H1 (cell line): Measurements from ENCODE around the gene RBM19. TPM values are rescaled to one million over a fixed set of nuclear protein-coding genes. Genes with fewer than 3 reads are reported as not detected.
A peak's percentile ranks its signal among the peaks of the same experiment; 100 is the strongest.

Source experiments
- CTCF ChIA-PET: fragments of 300-600 bp; sonication (Branson Sonifier 250); formaldehyde crosslinking; loops from one replicate; lab custom pipeline; 2021; ENCODE audit not compliant: partially characterized antibody; lab: Charles Lee
- POLR2A ChIA-PET: fragments of 300-600 bp; sonication (Branson Sonifier 250); formaldehyde crosslinking; loops from one replicate; lab custom pipeline; 2021; ENCODE audit warnings: inconsistent platforms; ENCODE audit not compliant: partially characterized antibody; lab: Charles Lee
- DNase-seq, 2 experiments: peaks; one replicate each; pipeline versions ENCODE4 v3.0.0 to v3.0.0-alpha.2; 2010 to 2022; ENCODE audit warnings: low spot score in 2 of 2, low read depth in 1 of 2, mixed read lengths in 1 of 2
- FAIRE-seq: peaks from 2 replicates; lab custom pipeline; 2011; peaks lifted over from hg19 to GRCh38; lab: Jason Lieb, UNC
- H2AFZ ChIP-seq: 2 replicates; pipeline ENCODE4 v1.8.1; 2012; ENCODE audit warnings: low read length, inconsistent platforms
- H2AK5ac ChIP-seq: 2 replicates; pipeline ENCODE4 v1.6.1; 2013; ENCODE audit warnings: low read depth, low read length
- H2BK120ac ChIP-seq: replicated peaks from 2 replicates; pipeline ENCODE3; 2013; ENCODE audit warnings: low read depth, low read length, inconsistent platforms
- H2BK12ac ChIP-seq: 2 replicates; pipeline ENCODE4 v1.6.1; 2013; ENCODE audit warnings: low read depth, low read length
- H2BK15ac ChIP-seq: 2 replicates; pipeline ENCODE4 v1.6.1; 2013; ENCODE audit warnings: low read length
- H2BK20ac ChIP-seq: 2 replicates; pipeline ENCODE4 v1.6.1; 2013; ENCODE audit warnings: low read length
- H2BK5ac ChIP-seq: 2 replicates; pipeline ENCODE4 v1.6.1; 2013; ENCODE audit warnings: low read depth, low read length
- H3K14ac ChIP-seq: 2 replicates; pipeline ENCODE4 v1.6.1; 2013; ENCODE audit warnings: inconsistent platforms; ENCODE audit not compliant: insufficient read length
- H3K18ac ChIP-seq: 2 replicates; pipeline ENCODE4 v1.6.1; 2013; ENCODE audit warnings: low read length; ENCODE audit errors: extremely low read depth
- H3K23ac ChIP-seq: 2 replicates; pipeline ENCODE4 v1.6.1; 2013; ENCODE audit warnings: inconsistent platforms; ENCODE audit not compliant: insufficient read length
- H3K23me2 ChIP-seq: 2 replicates; pipeline ENCODE4 v1.6.1; 2013; ENCODE audit warnings: low read depth, low read length
- H3K27ac ChIP-seq: 2 replicates; pipeline ENCODE4 v1.6.1; 2011; ENCODE audit warnings: low read depth, low read length, inconsistent platforms
- H3K27me3 ChIP-seq, 4 experiments: replicated peaks in 1 of 4; 1 replicate in 1 of 4; 2 replicates in 3 of 4; pipeline versions ENCODE4 v1.6.1 to v1.8.1; 2011 to 2013; ENCODE audit warnings: low read length in 3 of 4, mild to moderate bottlenecking in 3 of 4, inconsistent platforms in 2 of 4, mixed read lengths in 2 of 4, moderate library complexity in 1 of 4; ENCODE audit not compliant: control insufficient read depth in 3 of 4, insufficient read depth in 3 of 4; ENCODE audit errors: extremely low read depth in 1 of 4
- H3K36me3 ChIP-seq, 4 experiments: 2 replicates each; pipeline versions ENCODE4 v1.6.1 to v1.8.1; 2011 to 2013; ENCODE audit warnings: mild to moderate bottlenecking in 4 of 4, low read length in 3 of 4, moderate library complexity in 2 of 4, control low read depth in 1 of 4, inconsistent platforms in 1 of 4; ENCODE audit not compliant: insufficient read depth in 4 of 4, control insufficient read depth in 2 of 4
- H3K4ac ChIP-seq: replicated peaks from 2 replicates; pipeline ENCODE3; 2013; ENCODE audit warnings: low read length, low read depth, mixed read lengths, inconsistent platforms; ENCODE audit not compliant: insufficient read length
- H3K4me1 ChIP-seq, 4 experiments: replicated peaks in 1 of 4; 1 replicate in 1 of 4; 2 replicates in 3 of 4; pipeline versions ENCODE4 v1.6.1 to v1.8.1; 2011 to 2013; ENCODE audit warnings: low read length in 3 of 4, inconsistent platforms in 2 of 4, mixed read lengths in 1 of 4; ENCODE audit not compliant: insufficient read depth in 4 of 4, control insufficient read depth in 3 of 4
- H3K4me2 ChIP-seq, 2 experiments: 2 replicates each; pipeline versions ENCODE4 v1.6.1 to v1.8.1; 2011 to 2013; ENCODE audit warnings: low read depth in 2 of 2, low read length in 2 of 2, control low read depth in 1 of 2, inconsistent platforms in 1 of 2, mild to moderate bottlenecking in 1 of 2; ENCODE audit not compliant: insufficient read depth in 1 of 2
- H3K4me3 ChIP-seq, 4 experiments: fragments of 200-600, 300-600 bp in 1 of 4; sonication (generic), shearing (Covaris generic), sonication (Bioruptor Twin) in 1 of 4; 2 replicates each; pipeline versions ENCODE4 v1.5.1 to v1.8.1; 2011 to 2016; ENCODE audit warnings: low read length in 4 of 4, low read depth in 3 of 4, control low read depth in 2 of 4, inconsistent platforms in 2 of 4, mild to moderate bottlenecking in 2 of 4, mixed read lengths in 1 of 4, moderate library complexity in 1 of 4; ENCODE audit not compliant: insufficient read depth in 2 of 4; ENCODE audit errors: extremely low read depth in 1 of 4
- H3K56ac ChIP-seq: replicated peaks from 2 replicates; pipeline ENCODE3; 2013; ENCODE audit warnings: low read depth, mild to moderate bottlenecking, mixed read lengths, low read length, inconsistent platforms; ENCODE audit not compliant: insufficient read length
- H3K79me1 ChIP-seq: 2 replicates; pipeline ENCODE4 v1.6.1; 2013; ENCODE audit warnings: low read depth, low read length, control low read depth
- H3K79me2 ChIP-seq, 2 experiments: 2 replicates each; pipeline versions ENCODE4 v1.6.1 to v1.8.1; 2012 to 2013; ENCODE audit warnings: low read length in 2 of 2, mild to moderate bottlenecking in 2 of 2, inconsistent platforms in 1 of 2; ENCODE audit not compliant: insufficient read depth in 2 of 2, control insufficient read depth in 1 of 2
- H3K9ac ChIP-seq, 4 experiments: replicated peaks in 1 of 4; 1 replicate in 1 of 4; 2 replicates in 3 of 4; pipeline versions ENCODE4 v1.6.1 to v1.8.1; 2011 to 2013; ENCODE audit warnings: low read depth in 3 of 4, low read length in 3 of 4, control low read depth in 2 of 4, mild to moderate bottlenecking in 2 of 4, moderate library complexity in 2 of 4, inconsistent platforms in 1 of 4; ENCODE audit errors: extremely low read depth in 1 of 4
- H3K9me3 ChIP-seq, 2 experiments: 2 replicates each; pipeline versions ENCODE4 v1.6.1 to v1.8.1; 2012 to 2013; ENCODE audit warnings: mild to moderate bottlenecking in 2 of 2, moderate library complexity in 2 of 2, control low read depth in 1 of 2, inconsistent platforms in 1 of 2, low read depth in 1 of 2, low read length in 1 of 2, mixed read lengths in 1 of 2; ENCODE audit not compliant: insufficient read depth in 2 of 2
- H4K20me1 ChIP-seq, 2 experiments: replicated peaks in 1 of 2; 2 replicates each; pipeline versions ENCODE3 to v1.8.1; 2011 to 2013; ENCODE audit warnings: inconsistent platforms in 2 of 2, low read length in 2 of 2, mild to moderate bottlenecking in 1 of 2; ENCODE audit not compliant: insufficient read depth in 2 of 2, control insufficient read depth in 1 of 2
- H4K5ac ChIP-seq: 2 replicates; pipeline ENCODE4 v1.6.1; 2013; ENCODE audit warnings: low read length, low read depth, mixed read lengths, inconsistent platforms; ENCODE audit not compliant: insufficient read length
- H4K8ac ChIP-seq: 2 replicates; pipeline ENCODE4 v1.8.0; 2013; ENCODE audit warnings: mild to moderate bottlenecking, moderate library complexity, low read length, inconsistent platforms; ENCODE audit not compliant: insufficient read depth; ENCODE audit errors: extremely low read depth
- H4K91ac ChIP-seq: replicated peaks from 2 replicates; pipeline ENCODE3; 2013; ENCODE audit warnings: low read length, mixed read lengths, inconsistent platforms; ENCODE audit not compliant: insufficient read length
- MAFK ChIP-seq: IDR thresholded peaks from 2 replicates; pipeline ENCODE4 v1.6.1; 2012; ENCODE audit warnings: low read depth, mild to moderate bottlenecking, improper control_type of control experiment, low read length
- RNF2 ChIP-seq: fragments of 200-900, 300-1000 bp; sonication (generic); IDR thresholded peaks from 2 replicates; pipeline ENCODE4 v1.7.1; 2016; ENCODE audit warnings: borderline replicate concordance, low read depth, mild to moderate bottlenecking, antibody characterized with exemption, low read length; ENCODE audit not compliant: poor library complexity, severe bottlenecking; ENCODE audit errors: missing control alignments
- WGBS, 2 experiments: shearing (Covaris generic) in 1 of 2; methylation state at CpG; one replicate each; pipeline versions ENCODE4 v1.1.6 to v1.1.7; 2013 to 2015; ENCODE audit warnings: low lambda C conversion rate in 2 of 2, mixed read lengths in 2 of 2, inconsistent platforms in 1 of 2, low coverage in 1 of 2, missing lambda C conversion rate in 1 of 2; ENCODE audit not compliant: insufficient replicate concordance in 2 of 2, insufficient coverage in 1 of 2, insufficient read length in 1 of 2; ENCODE audit errors: extremely low coverage in 1 of 2, missing lambda C conversion rate in 1 of 2; 5-methylcytosine and 5-hydroxymethylcytosine counted together
- polyA plus RNA-seq, 7 experiments: library from polyadenylated mRNA; depleted of rRNA in 3 of 7; stranded (reverse) in 5 of 7; unstranded in 2 of 7; fragments of >200 nt in 5 of 7; fragments of 200-250 nt in 2 of 7; gene quantifications; 1 replicate in 5 of 7; 2 replicates in 1 of 7; 4 replicates in 1 of 7; pipeline versions ENCODE4 v1.2.1 to v1.2.3, GENCODE V29; 2011 to 2013; ENCODE audit warnings: missing spikeins in 2 of 7, mixed read lengths in 2 of 7
- total RNA-seq: library from RNA; stranded (reverse); fragmentation: NEBNext Ultra II Directional; extraction: Animal tissue kit (Norgen Biotek cat#: 25700); gene quantifications from 2 replicates; pipeline ENCODE4 v1.2.1, GENCODE V29; 2021

The RBM19 gene
- total and polyA plus RNA-seq, 2 of the 8 experiments (the other 6 are each of a cell fraction or from before 2014, with no cell fraction given): 23.4 to 61.9 TPM

DNA sequence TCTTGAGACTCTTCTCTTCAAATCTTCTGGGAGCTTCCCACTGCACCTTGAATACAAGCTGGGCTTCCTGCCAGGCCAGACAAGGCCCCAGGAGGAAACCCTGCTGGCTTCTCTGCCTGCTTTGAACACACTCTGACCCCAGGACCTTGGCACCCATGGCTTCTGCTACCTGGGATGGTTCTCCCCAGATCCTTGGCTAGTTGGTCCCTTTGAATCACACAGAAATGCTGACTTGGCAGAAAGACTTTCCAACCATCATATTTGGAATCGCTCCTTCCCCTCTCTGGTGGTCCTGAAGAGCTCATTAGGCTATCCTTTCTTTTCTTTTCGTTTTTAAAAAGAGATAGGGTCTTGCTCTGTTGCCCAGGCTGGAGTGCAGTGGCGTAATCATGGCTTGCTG, 132.7 kb downstream of the RBM19 start:
- no peak overlapping the region for H2BK20ac ChIP-seq
- H4K91ac ChIP-seq: no peak overlapping the region
- H3K4ac ChIP-seq: no peak overlapping the region
- 87% methylated on average over 3 of the region's 3 CpGs; no CpG with 5 or more reads in 1 of the 2 experiments for WGBS, 2 experiments
- H2BK120ac ChIP-seq: no peak overlapping the region
- no peaks in the 10 kb centered on the region for H3K9me3 ChIP-seq
- no peak overlapping the region for H3K9ac ChIP-seq
- no peaks in the 10 kb centered on the region for H3K79me2 ChIP-seq
- FAIRE-seq: no peak
- H4K5ac ChIP-seq: no peak overlapping the region
- H2AFZ ChIP-seq: no peak overlapping the region
- H3K27ac ChIP-seq: no peak overlapping the region
- H4K20me1 ChIP-seq: peaks cover 0 to 6% of the 10 kb centered on the region in 2 experiments
- no peak overlapping the region for H3K23ac ChIP-seq
- no peak overlapping the region for H4K8ac ChIP-seq
- POLR2A ChIA-PET: no interaction called here
- CTCF ChIA-PET: interaction anchor here (0.5 to 2.4 kb wide), 5 partner anchors 11 to 60 kb away, joined by 3 to 9 read pairs (median 3); no protein-coding TSS in a partner anchor
- no peak overlapping the region for H3K18ac ChIP-seq
- no peak overlapping the region for H3K14ac ChIP-seq
- no peaks in the 10 kb centered on the region; the same call in 1 of the 2 replicates for H3K23me2 ChIP-seq
- TF ChIP-seq RNF2 (no peak), MAFK (peak; percentile 89)
- no peak overlapping the region for H3K4me3 ChIP-seq
- no peak overlapping the region for H2BK5ac ChIP-seq
- H3K79me1 ChIP-seq: no peaks in the 10 kb centered on the region
- H3K27me3 ChIP-seq: no peaks in the 10 kb centered on the region
- H2BK15ac ChIP-seq: no peak overlapping the region
- H3K36me3 ChIP-seq: no peaks in the 10 kb centered on the region
- no peak overlapping the region for H2AK5ac ChIP-seq
- H3K4me2 ChIP-seq: no peak overlapping the region
- no peak for DNase-seq
- H3K4me1 ChIP-seq: peaks cover 0 to 3% (median 0%) of the 10 kb centered on the region in 4 experiments; a peak in 1 of 7 replicates
- H2BK12ac ChIP-seq: no peak overlapping the region
- no peak overlapping the region for H3K56ac ChIP-seq
